ENCODE results near the gene MOV10.
A peak's percentile ranks its signal among the peaks of the same experiment; 100 is the strongest.

The MOV10 gene

GRCh38 chr1:112675728-112676381 is 1.4 kb downstream of the MOV10 start:
- DNase-seq, result no peak

- DNase-seq, result no peak
Observed at GRCh38 chr1:112676543-112676942, 2.1 kb downstream of the MOV10 start.

GRCh38 chr1:112677501-112677900 is 3.0 kb downstream of the MOV10 start:
- DNase-seq, result no peak

GRCh38 chr1:112678605-112679004 is 4.1 kb downstream of the MOV10 start:
- no peak for DNase-seq

GRCh38 chr1:112685913-112686312 is 11.5 kb downstream of the MOV10 start:
- no peak for DNase-seq

- no peak for DNase-seq
Observed at GRCh38 chr1:112686417-112686816, 12.0 kb downstream of the MOV10 start.

GRCh38 chr1:112686835-112687234 is 12.4 kb downstream of the MOV10 start:
- DNase-seq, result no peak

- DNase-seq, result no peak
Observed at GRCh38 chr1:112687361-112687760, 12.9 kb downstream of the MOV10 start.

- DNase-seq, result no peak
Observed at GRCh38 chr1:112687785-112688496, 13.5 kb downstream of the MOV10 start.

- no peak for DNase-seq
Observed at GRCh38 chr1:112688781-112689193, 14.3 kb downstream of the MOV10 start.

- DNase-seq, result no peak
Observed at GRCh38 chr1:112689196-112689841, 14.9 kb downstream of the MOV10 start.

- DNase-seq, result no peak
Observed at GRCh38 chr1:112689842-112690237, 15.4 kb downstream of the MOV10 start.

GRCh38 chr1:112692681-112693080 is 18.2 kb downstream of the MOV10 start:
- DNase-seq, result no peak

GRCh38 chr1:112693821-112694220 is 19.4 kb downstream of the MOV10 start:
- DNase-seq, result no peak

GRCh38 chr1:112694363-112694929 is 20.0 kb downstream of the MOV10 start:
- no peak for DNase-seq

- no peak for DNase-seq
Observed at GRCh38 chr1:112695276-112695675, 20.8 kb downstream of the MOV10 start.

- no peak for DNase-seq
Observed at GRCh38 chr1:112696578-112697314, 22.3 kb downstream of the MOV10 start.

GRCh38 chr1:112697781-112698201 is 23.3 kb downstream of the MOV10 start:
- DNase-seq, result no peak

GRCh38 chr1:112698366-112699310 is 24.2 kb downstream of the MOV10 start:
- peak; percentile 47 for DNase-seq

GRCh38 chr1:112699425-112700144 is 25.1 kb downstream of the MOV10 start:
- no peak for DNase-seq

All from NCI-H187 treated with DMSO at 0.1 percent for 48 hours (cell line).